WERI-Rb-1 (cell line): ENCODE data around the gene MMP15.
"Not testable (repeated sequence)": the region's sequence is repeated elsewhere in the genome, so short reads cannot be mapped to it uniquely, and the experiment has no call there.

Source experiments
- DNase-seq: peaks from one replicate; pipeline ENCODE4 v3.0.0-alpha.2; 2020
- H3K27ac ChIP-seq: fragments of 250-450 bp; sonication (Bioruptor Pico); 2 replicates; pipeline ENCODE4 v1.5.1; 2020; ENCODE audit warnings: mild to moderate bottlenecking, moderate library complexity
- H3K27me3 ChIP-seq: fragments of 250-450 bp; sonication (Bioruptor Pico); 2 replicates; pipeline ENCODE4 v1.5.1; 2021; ENCODE audit warnings: mild to moderate bottlenecking, low read depth, moderate library complexity; ENCODE audit not compliant: insufficient read depth, severe bottlenecking
- H3K36me3 ChIP-seq: fragments of 250-450 bp; sonication (Bioruptor Pico); 2 replicates; pipeline ENCODE4 v1.5.1; 2020; ENCODE audit warnings: mild to moderate bottlenecking, moderate library complexity
- H3K4me3 ChIP-seq: 2 replicates; pipeline ENCODE4 v1.5.1; 2011; ENCODE audit warnings: low read depth, mild to moderate bottlenecking, control low read depth, low read length
- H3K9me3 ChIP-seq: fragments of 250-450 bp; sonication (Bioruptor Pico); 2 replicates; pipeline ENCODE4 v1.5.1; 2021; ENCODE audit warnings: mild to moderate bottlenecking, moderate library complexity; ENCODE audit not compliant: severe bottlenecking
- CTCF ChIP-seq: IDR thresholded peaks from 2 replicates; pipeline ENCODE4 v1.5.1; 2011; ENCODE audit warnings: low read depth, mild to moderate bottlenecking, control low read depth, inconsistent platforms, low read length

Gene MMP15

DNA sequence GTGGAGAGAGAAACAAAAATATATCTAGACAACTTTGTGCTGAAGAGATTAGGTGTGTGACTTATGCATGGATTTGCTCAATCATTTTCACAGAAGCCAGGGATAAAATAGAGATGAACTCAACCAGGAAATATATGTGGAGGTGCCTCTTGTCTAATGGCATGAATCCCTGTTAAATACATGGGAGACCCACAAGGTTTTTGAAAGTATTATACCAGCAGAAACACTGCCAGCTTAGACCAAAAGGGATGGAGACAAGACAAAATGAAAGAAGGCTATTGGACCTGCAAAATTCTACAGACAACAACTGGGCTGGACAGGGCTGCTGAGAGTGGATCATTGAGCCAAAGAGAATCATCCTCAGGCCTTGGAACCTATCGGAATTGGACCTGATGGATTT, 51.0 kb downstream of the MMP15 start:
- TF ChIP-seq CTCF: no peak
- Histone ChIP-seq H3K4me3 (no peak overlapping the region), H3K36me3 (no peaks in the 10 kb centered on the region), H3K27me3 (no peaks in the 10 kb centered on the region), H3K27ac (no peak overlapping the region), H3K9me3 (peaks cover 5% of the 10 kb centered on the region)
- no peak for DNase-seq

DNA sequence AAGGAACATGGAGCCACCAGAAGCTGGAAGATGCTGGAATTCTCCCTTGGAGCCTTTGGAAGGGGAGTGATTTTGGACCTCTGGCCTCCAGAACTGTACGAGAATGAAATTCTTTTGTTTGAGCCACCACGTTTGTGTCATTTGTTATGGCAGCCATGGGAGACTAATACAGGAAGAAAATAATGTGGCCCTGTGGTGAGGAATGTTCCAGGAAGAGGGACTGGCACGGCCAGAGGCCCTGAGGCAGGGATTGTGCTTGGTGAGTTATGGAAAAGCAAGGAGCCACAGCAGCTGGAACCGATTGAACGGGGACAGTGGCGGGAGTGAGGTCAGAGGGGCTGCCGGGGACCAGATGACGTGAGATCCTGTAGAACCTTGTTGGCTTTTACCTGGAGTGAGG, 52.2 kb downstream of the MMP15 start:
- no peak for DNase-seq
- no peak overlapping the region for H3K27ac ChIP-seq
- TF ChIP-seq CTCF: no peak
- no peak overlapping the region for H3K4me3 ChIP-seq
- no peaks in the 10 kb centered on the region for H3K36me3 ChIP-seq
- H3K9me3 ChIP-seq: peaks cover 5% of the 10 kb centered on the region
- no peaks in the 10 kb centered on the region for H3K27me3 ChIP-seq

DNA sequence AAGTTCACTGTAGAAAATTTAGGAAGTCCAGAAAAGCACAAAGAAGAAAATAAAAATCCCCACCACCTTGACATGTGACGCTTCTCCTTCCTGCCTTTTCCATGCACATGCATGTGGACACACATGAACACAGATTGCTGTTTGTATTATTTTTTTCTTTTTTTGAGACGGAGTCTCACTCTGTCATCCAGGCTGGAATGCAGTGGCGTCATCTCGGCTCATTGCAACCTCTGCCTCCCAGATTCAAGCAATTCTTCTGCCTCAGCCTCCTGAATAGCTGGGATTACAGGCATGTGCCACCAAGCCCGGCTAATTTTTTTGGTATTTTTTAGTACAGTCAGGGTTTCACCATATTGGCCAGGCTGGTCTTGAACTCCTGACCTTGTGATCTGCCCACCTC, 55.1 kb downstream of the MMP15 start:
- not testable (repeated sequence) for H3K27ac ChIP-seq, DNase-seq, H3K9me3 ChIP-seq, H3K27me3 ChIP-seq, H3K4me3 ChIP-seq, H3K36me3 ChIP-seq

DNA sequence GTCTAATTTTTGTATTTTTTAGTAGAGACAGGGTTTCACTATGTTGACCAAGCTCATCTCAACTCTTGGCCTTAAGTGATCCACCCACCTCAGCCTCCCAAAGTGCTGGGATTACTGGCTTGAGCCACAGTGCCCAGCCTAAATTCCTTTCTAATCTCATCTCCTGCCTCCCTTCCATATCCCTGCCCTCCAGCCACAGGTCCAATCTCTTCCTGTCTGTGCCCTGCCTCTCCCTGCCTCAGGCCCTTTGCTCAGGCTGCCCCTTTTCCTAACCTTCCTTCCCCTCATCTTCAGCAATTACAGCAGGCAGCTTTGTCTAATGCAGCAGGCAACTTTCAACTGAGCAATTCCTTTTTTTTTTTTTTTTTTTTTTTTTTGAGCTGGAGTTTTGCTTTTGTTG, 56.8 kb downstream of the MMP15 start:
- no peak for DNase-seq
- no peak overlapping the region for H3K27ac ChIP-seq
- no peak for TF ChIP-seq CTCF
- H3K36me3 ChIP-seq: no peaks in the 10 kb centered on the region
- H3K4me3 ChIP-seq: no peak overlapping the region
- H3K27me3 ChIP-seq: no peaks in the 10 kb centered on the region
- no peaks in the 10 kb centered on the region for H3K9me3 ChIP-seq

DNA sequence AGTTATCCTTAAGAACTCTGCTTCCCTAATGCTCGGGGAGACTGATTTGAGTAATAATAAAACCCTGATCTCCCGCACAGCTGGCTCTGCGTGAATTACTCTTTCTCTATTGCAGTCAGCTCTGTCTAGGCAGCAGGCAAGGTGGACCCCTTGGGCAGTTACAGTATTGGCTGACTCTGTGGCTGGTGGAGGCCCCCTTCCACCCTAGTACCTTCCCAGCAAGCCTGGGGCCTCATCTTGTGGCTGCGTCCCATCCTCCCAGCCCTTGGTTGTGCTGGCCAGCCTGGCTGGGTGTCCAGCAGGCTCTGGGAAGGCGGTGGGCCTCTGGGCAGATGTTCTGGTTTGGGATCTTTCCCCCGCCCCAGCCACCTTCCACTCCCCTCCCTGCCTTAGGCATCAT, 59.1 kb downstream of the MMP15 start:
- H3K4me3 ChIP-seq: no peak overlapping the region
- no peaks in the 10 kb centered on the region for H3K9me3 ChIP-seq
- H3K27ac ChIP-seq: no peak overlapping the region
- no peak for DNase-seq
- TF ChIP-seq CTCF: no peak
- no peaks in the 10 kb centered on the region for H3K36me3 ChIP-seq
- no peaks in the 10 kb centered on the region for H3K27me3 ChIP-seq

DNA sequence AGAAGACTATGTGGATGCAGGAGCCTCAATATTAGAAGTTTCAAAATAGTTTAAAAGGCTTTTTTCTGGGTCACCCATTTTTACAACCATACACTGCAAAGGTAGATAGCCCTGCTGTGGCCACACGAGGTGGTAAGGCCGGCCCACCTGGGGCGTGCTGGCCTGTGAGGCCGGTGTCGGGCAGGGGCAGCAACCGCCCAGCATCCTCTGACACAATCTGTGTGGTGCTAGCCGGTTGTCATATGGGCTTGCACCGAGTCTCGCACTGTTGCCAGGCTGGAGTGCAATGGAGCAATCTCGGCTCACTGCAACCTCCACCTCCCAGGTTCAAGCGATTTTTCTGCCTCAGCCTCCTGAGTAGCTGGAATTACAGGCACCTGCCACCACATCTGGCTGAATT, 59.6 kb downstream of the MMP15 start:
- no peaks in the 10 kb centered on the region for H3K27me3 ChIP-seq
- H3K36me3 ChIP-seq: no peaks in the 10 kb centered on the region
- H3K27ac ChIP-seq: no peak overlapping the region
- DNase-seq: no peak
- no peaks in the 10 kb centered on the region for H3K9me3 ChIP-seq
- no peak for TF ChIP-seq CTCF
- H3K4me3 ChIP-seq: no peak overlapping the region
